Natural killer cell treated with Interleukin-12 subunit alpha and Interleukin-12 subunit beta and Interleukin-15 and Interleukin-18, amount 100 ng/mL, for 72 hours (primary cell): ENCODE results near the gene THRB. TPM values are rescaled to one million over a fixed set of nuclear protein-coding genes. Genes with fewer than 3 reads are reported as not detected.
"Not testable (repeated sequence)": the region's sequence is repeated elsewhere in the genome, so short reads cannot be mapped to it uniquely, and the experiment has no call there.

Experiments
- ATAC-seq, 2 donors: fragments of 150-1000 bp; cut with Tn5 transposase in 1 of 2; sonication (Bioruptor Pico), chemical (Tn5 transposase) in 1 of 2; 2 replicates each; pipeline ENCODE4 v1.10.0; 2021
- DNase-seq: peaks from one replicate; pipeline ENCODE4 v3.0.0; 2022; ENCODE audit warnings: low spot score
- H3K27ac Mint-ChIP-seq, 2 donors: 1 replicate in 1 of 2; 2 replicates in 1 of 2; pipeline ENCODE4 v1.8.0; 2022; ENCODE audit warnings: mixed read lengths in 2 of 2, mild to moderate bottlenecking in 1 of 2, moderate library complexity in 1 of 2
- H3K27me3 Mint-ChIP-seq, 2 donors: 1 replicate in 1 of 2; 2 replicates in 1 of 2; pipeline ENCODE4 v1.8.0; 2022; ENCODE audit warnings: mixed read lengths in 2 of 2
- H3K36me3 Mint-ChIP-seq: one replicate; pipeline ENCODE4 v1.8.0; 2022; ENCODE audit warnings: mixed read lengths
- H3K4me1 Mint-ChIP-seq, 2 donors: 1 replicate in 1 of 2; 2 replicates in 1 of 2; pipeline ENCODE4 v1.8.0; 2022; ENCODE audit warnings: low read depth in 2 of 2, mixed read lengths in 2 of 2, mild to moderate bottlenecking in 1 of 2
- H3K4me3 Mint-ChIP-seq: one replicate; pipeline ENCODE4 v1.8.0; 2022; ENCODE audit warnings: mixed read lengths
- H3K9me3 Mint-ChIP-seq: 2 replicates; pipeline ENCODE4 v1.8.0; 2022; ENCODE audit warnings: mixed read lengths
- total RNA-seq, 2 donors: library from RNA; stranded (reverse); gene quantifications; one replicate each; pipeline ENCODE4 v1.2.3, GENCODE V29; 2022

THRB gene
- total RNA-seq, 2 donors from 2014 or later = 0.22 TPM; not detected in 1

- Mint-ChIP-seq H3K36me3 (no peaks in the 10 kb centered on the region), H3K4me3 (no peak overlapping the region), H3K27ac (no peak overlapping the region), H3K9me3 (peaks cover 12% of the 10 kb centered on the region), H3K4me1 (no peaks in the 10 kb centered on the region), H3K27me3 (no peaks in the 10 kb centered on the region)
- DNase-seq = no peak
- ATAC-seq = peak in 1 of 2 donors; percentile 15
These were observed 55.6 kb downstream of the THRB start for GRCh38 chr3:24439021-24439420.

GRCh38 chr3:24437326-24437725 lies 57.3 kb downstream of the THRB start:
- no peak overlapping the region for H3K27ac Mint-ChIP-seq
- ATAC-seq = no peak
- H3K36me3 Mint-ChIP-seq = no peaks in the 10 kb centered on the region
- H3K9me3 Mint-ChIP-seq = peaks cover 12% of the 10 kb centered on the region
- no peaks in the 10 kb centered on the region for H3K4me1 Mint-ChIP-seq
- no peak for DNase-seq
- no peaks in the 10 kb centered on the region for H3K27me3 Mint-ChIP-seq
- H3K4me3 Mint-ChIP-seq = no peak overlapping the region

- DNase-seq (no peak), ATAC-seq (no peak)
- Mint-ChIP-seq H3K27me3 (no peaks in the 10 kb centered on the region), H3K9me3 (peaks cover 9% of the 10 kb centered on the region), H3K36me3 (no peaks in the 10 kb centered on the region), H3K4me1 (no peaks in the 10 kb centered on the region), H3K27ac (no peak overlapping the region), H3K4me3 (no peak overlapping the region)
These were observed 59.1 kb downstream of the THRB start for GRCh38 chr3:24435584-24435983.

GRCh38 chr3:24434651-24435050 lies 60.0 kb downstream of the THRB start:
- Mint-ChIP-seq H3K27me3 (no peaks in the 10 kb centered on the region), H3K4me3 (no peak overlapping the region), H3K27ac (no peak overlapping the region), H3K36me3 (no peaks in the 10 kb centered on the region), H3K4me1 (no peaks in the 10 kb centered on the region), H3K9me3 (peaks cover 11% of the 10 kb centered on the region)
- ATAC-seq (no peak), DNase-seq (no peak)

- ATAC-seq = no peak
- H3K9me3 Mint-ChIP-seq = peaks cover 11% of the 10 kb centered on the region
- no peak overlapping the region for H3K27ac Mint-ChIP-seq
- no peak for DNase-seq
- H3K4me1 Mint-ChIP-seq = no peaks in the 10 kb centered on the region
- H3K36me3 Mint-ChIP-seq = no peaks in the 10 kb centered on the region
- no peak overlapping the region for H3K4me3 Mint-ChIP-seq
- no peaks in the 10 kb centered on the region for H3K27me3 Mint-ChIP-seq
These were observed 60.6 kb downstream of the THRB start for GRCh38 chr3:24433838-24434591.

- no peaks in the 10 kb centered on the region for H3K36me3 Mint-ChIP-seq
- ATAC-seq = no peak
- no peak overlapping the region for H3K27ac Mint-ChIP-seq
- H3K4me1 Mint-ChIP-seq = no peaks in the 10 kb centered on the region
- no peaks in the 10 kb centered on the region for H3K27me3 Mint-ChIP-seq
- H3K9me3 Mint-ChIP-seq = peaks cover 11% of the 10 kb centered on the region
- DNase-seq = no peak
- H3K4me3 Mint-ChIP-seq = no peak overlapping the region
These were observed 61.7 kb downstream of the THRB start for GRCh38 chr3:24432989-24433388.

- Mint-ChIP-seq H3K27ac (no peak overlapping the region), H3K36me3 (no peaks in the 10 kb centered on the region), H3K27me3 (no peaks in the 10 kb centered on the region), H3K4me1 (no peaks in the 10 kb centered on the region), H3K4me3 (no peak overlapping the region), H3K9me3 (peaks cover 2% of the 10 kb centered on the region)
- DNase-seq = no peak
- ATAC-seq = no peak
These were observed 66.2 kb downstream of the THRB start for GRCh38 chr3:24428481-24428880.

GRCh38 chr3:24426896-24427295 lies 67.8 kb downstream of the THRB start:
- ATAC-seq = no peak
- no peaks in the 10 kb centered on the region for H3K36me3 Mint-ChIP-seq
- H3K27ac Mint-ChIP-seq = no peak overlapping the region
- DNase-seq = no peak
- no peak overlapping the region for H3K4me3 Mint-ChIP-seq
- H3K4me1 Mint-ChIP-seq = no peaks in the 10 kb centered on the region
- H3K9me3 Mint-ChIP-seq = peaks cover 2% of the 10 kb centered on the region
- no peaks in the 10 kb centered on the region for H3K27me3 Mint-ChIP-seq

- not testable (repeated sequence) for H3K27ac Mint-ChIP-seq, H3K27me3 Mint-ChIP-seq, DNase-seq, H3K4me3 Mint-ChIP-seq, H3K4me1 Mint-ChIP-seq, H3K36me3 Mint-ChIP-seq, H3K9me3 Mint-ChIP-seq, ATAC-seq
These were observed 73.8 kb downstream of the THRB start for GRCh38 chr3:24420829-24421228.

- H3K4me3 Mint-ChIP-seq = no peak overlapping the region
- H3K4me1 Mint-ChIP-seq = no peaks in the 10 kb centered on the region
- DNase-seq = no peak
- ATAC-seq = no peak
- H3K36me3 Mint-ChIP-seq = no peaks in the 10 kb centered on the region
- no peaks in the 10 kb centered on the region for H3K27me3 Mint-ChIP-seq
- peaks cover 8% of the 10 kb centered on the region for H3K9me3 Mint-ChIP-seq
- H3K27ac Mint-ChIP-seq = no peak overlapping the region
These were observed 74.4 kb downstream of the THRB start for GRCh38 chr3:24420224-24420623.

- peaks cover 8% of the 10 kb centered on the region for H3K9me3 Mint-ChIP-seq
- no peak for DNase-seq
- no peaks in the 10 kb centered on the region for H3K36me3 Mint-ChIP-seq
- no peaks in the 10 kb centered on the region for H3K4me1 Mint-ChIP-seq
- ATAC-seq = no peak
- H3K27ac Mint-ChIP-seq = no peak overlapping the region
- H3K27me3 Mint-ChIP-seq = no peaks in the 10 kb centered on the region
- no peak overlapping the region for H3K4me3 Mint-ChIP-seq
These were observed 75.4 kb downstream of the THRB start for GRCh38 chr3:24419067-24419791.

GRCh38 chr3:24417730-24418129 lies 76.9 kb downstream of the THRB start:
- H3K27ac Mint-ChIP-seq = no peak overlapping the region
- H3K4me1 Mint-ChIP-seq = no peaks in the 10 kb centered on the region
- DNase-seq (no peak), ATAC-seq (no peak)
- peaks cover 8% of the 10 kb centered on the region for H3K9me3 Mint-ChIP-seq
- no peaks in the 10 kb centered on the region for H3K27me3 Mint-ChIP-seq
- no peaks in the 10 kb centered on the region for H3K36me3 Mint-ChIP-seq
- no peak overlapping the region for H3K4me3 Mint-ChIP-seq

- H3K27me3 Mint-ChIP-seq = no peaks in the 10 kb centered on the region
- ATAC-seq (no peak), DNase-seq (no peak)
- H3K4me3 Mint-ChIP-seq = no peak overlapping the region
- H3K27ac Mint-ChIP-seq = no peak overlapping the region
- no peaks in the 10 kb centered on the region for H3K4me1 Mint-ChIP-seq
- peaks cover 12% of the 10 kb centered on the region for H3K9me3 Mint-ChIP-seq
- H3K36me3 Mint-ChIP-seq = no peaks in the 10 kb centered on the region
These were observed 78.4 kb downstream of the THRB start for GRCh38 chr3:24416224-24416623.

GRCh38 chr3:24415824-24416223 lies 78.8 kb downstream of the THRB start:
- no peaks in the 10 kb centered on the region for H3K36me3 Mint-ChIP-seq
- no peaks in the 10 kb centered on the region for H3K4me1 Mint-ChIP-seq
- no peaks in the 10 kb centered on the region for H3K27me3 Mint-ChIP-seq
- H3K27ac Mint-ChIP-seq = no peak overlapping the region
- no peak overlapping the region for H3K4me3 Mint-ChIP-seq
- ATAC-seq (no peak), DNase-seq (no peak)
- peaks cover 9% of the 10 kb centered on the region for H3K9me3 Mint-ChIP-seq
